BJ (cell line): ENCODE data around the gene PTK7. TPM values are rescaled to one million over a fixed set of nuclear protein-coding genes. Genes with fewer than 3 reads are reported as not detected.

ENCODE experiments used
- CTCF ChIA-PET: fragments of 350-600 bp; formaldehyde crosslinking; extraction: SDS; loops from one replicate; lab custom pipeline; 2021; ENCODE audit warnings: antibody characterized with exemption, inconsistent platforms; lab: Yijun Ruan, JAX
- POLR2A ChIA-PET: fragments of 300-600 bp; sonication (Branson Sonifier 250); formaldehyde crosslinking; extraction: SDS; loops from one replicate; lab custom pipeline; 2021; ENCODE audit warnings: antibody characterized with exemption; lab: Charles Lee
- DNase-seq: peaks from one replicate; pipeline ENCODE4 v3.0.0-alpha.2; 2011; ENCODE audit warnings: low read depth
- H3K27me3 ChIP-seq: 2 replicates; pipeline ENCODE4 v1.6.0; 2011; ENCODE audit warnings: low read length; ENCODE audit not compliant: control insufficient read depth, insufficient read depth
- H3K36me3 ChIP-seq: 2 replicates; pipeline ENCODE4 v1.5.1; 2011; ENCODE audit warnings: low read length; ENCODE audit not compliant: control insufficient read depth, insufficient read depth
- H3K4me3 ChIP-seq: 2 replicates; pipeline ENCODE4 v1.5.1; 2011; ENCODE audit warnings: low read depth, mild to moderate bottlenecking, control low read depth, low read length
- polyA plus RNA-seq: library from polyadenylated mRNA; depleted of rRNA; stranded (reverse); fragments of >200 nt; gene quantifications from 2 replicates; pipeline ENCODE4 v1.2.3, GENCODE V29; 2011
- TF ChIP-seq, protein P1 (sequence below): IDR thresholded peaks from 2 replicates; pipeline ENCODE4 v1.5.1; 2011; ENCODE audit warnings: low read depth, mild to moderate bottlenecking, control low read depth, inconsistent platforms, low read length, moderate library complexity; ENCODE audit not compliant: insufficient read depth

The PTK7 gene
- polyA plus RNA-seq, 1 experiment: 362 TPM

DNA sequence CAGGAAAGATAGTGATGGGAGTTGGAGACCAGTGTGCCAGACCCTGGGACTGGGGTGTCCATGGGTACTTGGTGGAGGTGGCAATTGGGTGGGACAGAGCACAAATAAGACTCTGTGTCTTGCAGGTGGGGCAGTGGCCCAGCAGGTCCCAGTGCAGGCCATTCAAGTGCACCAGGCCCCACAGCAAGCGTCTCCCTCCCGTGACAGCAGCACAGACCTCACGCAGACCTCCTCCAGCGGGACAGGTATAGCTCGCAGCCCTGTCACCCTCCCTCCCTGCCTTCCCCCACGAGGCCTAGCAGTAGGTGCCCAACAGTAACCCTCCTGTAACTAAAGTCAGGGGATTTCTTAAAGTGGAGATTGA lies 100.3 kb downstream of the PTK7 start:
- no peak overlapping the region for H3K4me3 ChIP-seq
- no peak for DNase-seq
- no peaks in the 10 kb centered on the region for H3K27me3 ChIP-seq
- TF ChIP-seq, protein P1, sequence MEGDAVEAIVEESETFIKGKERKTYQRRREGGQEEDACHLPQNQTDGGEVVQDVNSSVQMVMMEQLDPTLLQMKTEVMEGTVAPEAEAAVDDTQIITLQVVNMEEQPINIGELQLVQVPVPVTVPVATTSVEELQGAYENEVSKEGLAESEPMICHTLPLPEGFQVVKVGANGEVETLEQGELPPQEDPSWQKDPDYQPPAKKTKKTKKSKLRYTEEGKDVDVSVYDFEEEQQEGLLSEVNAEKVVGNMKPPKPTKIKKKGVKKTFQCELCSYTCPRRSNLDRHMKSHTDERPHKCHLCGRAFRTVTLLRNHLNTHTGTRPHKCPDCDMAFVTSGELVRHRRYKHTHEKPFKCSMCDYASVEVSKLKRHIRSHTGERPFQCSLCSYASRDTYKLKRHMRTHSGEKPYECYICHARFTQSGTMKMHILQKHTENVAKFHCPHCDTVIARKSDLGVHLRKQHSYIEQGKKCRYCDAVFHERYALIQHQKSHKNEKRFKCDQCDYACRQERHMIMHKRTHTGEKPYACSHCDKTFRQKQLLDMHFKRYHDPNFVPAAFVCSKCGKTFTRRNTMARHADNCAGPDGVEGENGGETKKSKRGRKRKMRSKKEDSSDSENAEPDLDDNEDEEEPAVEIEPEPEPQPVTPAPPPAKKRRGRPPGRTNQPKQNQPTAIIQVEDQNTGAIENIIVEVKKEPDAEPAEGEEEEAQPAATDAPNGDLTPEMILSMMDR: no peak
- ChIA-PET CTCF (no interaction called here), POLR2A (no interaction called here)
- peaks cover 34% of the 10 kb centered on the region for H3K36me3 ChIP-seq

DNA sequence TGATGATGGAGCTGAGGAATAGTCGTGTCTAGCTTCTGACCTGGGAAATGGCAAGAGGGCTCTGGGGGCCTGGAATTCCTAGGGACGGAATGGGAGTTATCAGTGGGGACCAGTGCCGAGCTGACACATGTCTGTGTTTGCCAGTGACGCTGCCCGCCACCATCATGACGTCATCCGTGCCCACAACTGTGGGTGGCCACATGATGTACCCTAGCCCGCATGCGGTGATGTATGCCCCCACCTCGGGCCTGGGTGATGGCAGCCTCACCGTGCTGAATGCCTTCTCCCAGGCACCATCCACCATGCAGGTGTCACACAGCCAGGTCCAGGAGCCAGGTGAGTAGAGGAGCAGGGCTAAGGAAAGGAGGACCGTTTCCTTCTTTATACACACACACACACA lies 102.0 kb downstream of the PTK7 start:
- no peak for DNase-seq
- TF ChIP-seq, protein P1: no peak
- Histone ChIP-seq H3K27me3 (no peaks in the 10 kb centered on the region), H3K4me3 (no peak overlapping the region), H3K36me3 (peaks cover 34% of the 10 kb centered on the region)
- CTCF ChIA-PET: no interaction called here
- POLR2A ChIA-PET: no interaction called here

DNA sequence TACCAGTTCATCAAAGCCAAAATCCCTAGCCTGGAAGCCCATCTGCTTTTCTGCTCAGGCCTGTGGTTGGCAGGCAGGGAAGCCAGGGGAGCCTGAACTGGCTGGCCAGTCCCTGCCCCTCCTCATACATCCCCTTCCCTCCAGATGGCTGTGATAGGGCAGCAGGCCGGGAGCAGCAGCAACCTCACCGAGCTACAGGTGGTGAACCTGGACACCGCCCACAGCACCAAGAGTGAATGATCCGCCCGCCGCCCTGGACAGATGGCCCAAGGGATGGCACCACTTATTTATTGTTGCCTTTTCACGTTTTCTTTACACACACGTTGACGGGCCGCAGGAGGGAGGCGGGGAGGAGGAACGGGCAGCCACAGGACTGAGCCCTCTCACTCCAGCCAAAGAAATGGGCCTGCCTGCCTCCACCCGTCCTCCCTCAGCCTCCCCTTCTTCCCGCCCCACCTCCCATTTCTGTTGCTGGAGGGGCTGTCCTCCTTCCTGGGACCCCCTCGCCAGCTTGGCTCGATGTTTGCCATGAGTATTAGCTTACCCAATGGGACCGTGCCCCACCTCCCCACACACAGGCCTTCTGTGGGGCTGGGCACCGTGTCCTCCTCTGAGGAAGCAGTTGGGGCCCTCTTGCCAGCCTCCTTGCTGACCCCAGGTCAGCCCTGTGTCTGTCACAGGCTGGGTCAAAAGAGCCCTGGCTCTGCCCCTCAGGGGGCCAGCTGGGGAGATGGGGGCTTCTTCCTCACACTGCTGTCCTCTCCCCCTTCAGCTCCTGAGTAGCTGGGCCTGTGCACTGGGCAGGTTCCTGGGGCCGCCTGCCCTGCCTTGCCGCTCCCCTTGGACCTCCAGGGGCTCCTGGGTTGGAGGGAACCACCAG lies 103.1 kb downstream of the PTK7 start:
- POLR2A ChIA-PET: no interaction called here
- peaks cover 34% of the 10 kb centered on the region for H3K36me3 ChIP-seq
- CTCF ChIA-PET: interaction anchor here (2.6 kb wide), 1 partner anchor 50 kb away, joined by 9 read pairs; the partner anchor contains the start of gene DNPH1
- H3K4me3 ChIP-seq: no peak overlapping the region
- no peak for DNase-seq
- TF ChIP-seq, protein P1: no peak
- H3K27me3 ChIP-seq: no peaks in the 10 kb centered on the region

DNA sequence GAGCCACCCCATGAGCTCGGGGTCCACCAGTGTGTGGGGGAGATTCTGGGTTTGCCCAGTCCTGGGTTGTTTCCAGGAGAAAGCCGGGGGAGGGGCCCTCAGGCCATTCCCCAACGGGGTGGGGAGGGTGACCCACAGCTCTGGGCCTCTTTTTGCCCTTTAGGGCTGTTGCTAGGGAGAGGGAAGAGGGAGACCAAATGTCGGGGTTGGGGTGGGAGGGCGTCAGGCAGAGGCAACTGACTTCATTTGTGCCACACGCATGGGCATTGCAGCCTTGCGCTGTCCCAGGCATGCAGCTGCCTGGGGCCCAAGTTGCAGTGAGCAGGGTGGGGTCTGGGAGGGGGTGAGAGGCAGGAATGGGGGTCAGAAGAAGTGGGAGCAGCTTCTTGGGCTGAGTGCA lies 103.9 kb downstream of the PTK7 start:
- no peak for DNase-seq
- TF ChIP-seq, protein P1: no peak
- CTCF ChIA-PET: interaction anchor here (2.6 kb wide), 1 partner anchor 49 kb away, joined by 9 read pairs; the partner anchor contains the start of gene DNPH1
- POLR2A ChIA-PET: no interaction called here
- Histone ChIP-seq H3K27me3 (no peaks in the 10 kb centered on the region), H3K4me3 (no peak overlapping the region), H3K36me3 (peaks cover 34% of the 10 kb centered on the region)

DNA sequence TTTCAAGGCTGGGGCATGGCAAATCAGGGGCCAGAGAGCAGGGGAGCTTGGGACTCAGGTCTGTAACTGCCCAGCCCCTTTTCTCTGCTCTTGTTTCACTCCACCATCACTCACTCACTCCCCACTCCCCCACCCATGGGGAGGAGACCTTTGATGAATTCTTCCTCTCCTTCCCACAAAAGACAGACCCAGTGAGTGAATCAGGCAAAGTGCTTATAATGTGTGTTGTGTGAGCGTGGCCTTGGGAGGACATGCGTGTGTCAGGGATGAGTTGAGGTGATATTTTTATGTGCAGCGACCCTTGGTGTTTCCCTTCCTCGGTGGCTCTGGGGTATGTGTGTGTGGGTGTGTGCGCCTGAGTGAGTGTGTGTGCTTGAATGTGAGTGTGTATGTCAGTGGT lies 104.9 kb downstream of the PTK7 start:
- TF ChIP-seq, protein P1: no peak
- H3K36me3 ChIP-seq: peaks cover 29% of the 10 kb centered on the region
- no peaks in the 10 kb centered on the region for H3K27me3 ChIP-seq
- DNase-seq: no peak
- H3K4me3 ChIP-seq: no peak overlapping the region
- POLR2A ChIA-PET: no interaction called here
- CTCF ChIA-PET: interaction anchor here (2.6 kb wide), 1 partner anchor 48 kb away, joined by 9 read pairs; the partner anchor contains the start of gene DNPH1
